NT2/D1 (cell line): ENCODE measurements around the gene MRFAP1L1.

Experiments used
- DNase-seq: peaks from one replicate; pipeline ENCODE4 v3.0.0-alpha.2; 2011; ENCODE audit warnings: low read depth, low spot score
- H3K27me3 ChIP-seq: 2 replicates; pipeline ENCODE4 v1.6.0; 2011; ENCODE audit warnings: mild to moderate bottlenecking; ENCODE audit not compliant: insufficient read length, insufficient read depth
- H3K36me3 ChIP-seq: 2 replicates; pipeline ENCODE4 v1.6.1; 2011; ENCODE audit warnings: mild to moderate bottlenecking, low read length, mixed read lengths; ENCODE audit not compliant: insufficient read depth, insufficient read length
- H3K4me1 ChIP-seq: 2 replicates; pipeline ENCODE4 v1.5.1; 2011; ENCODE audit not compliant: insufficient read depth, insufficient read length
- H3K4me3 ChIP-seq: 2 replicates; pipeline ENCODE4 v1.5.1; 2011; ENCODE audit warnings: low read depth; ENCODE audit not compliant: insufficient read length
- H3K9ac ChIP-seq: 2 replicates; pipeline ENCODE4 v1.6.0; 2011; ENCODE audit warnings: low read depth; ENCODE audit not compliant: insufficient read length
- H3K9me3 ChIP-seq: 2 replicates; pipeline ENCODE4 v1.5.1; 2011; ENCODE audit warnings: mild to moderate bottlenecking, low read length; ENCODE audit not compliant: insufficient read depth
- SUZ12 ChIP-seq: IDR thresholded peaks from 2 replicates; pipeline ENCODE4 v1.6.1; 2011; ENCODE audit not compliant: insufficient read length, insufficient read depth; ENCODE audit errors: extremely low read depth
- YY1 ChIP-seq: IDR thresholded peaks from 2 replicates; pipeline ENCODE4 v1.6.1; 2011; ENCODE audit not compliant: insufficient read length, insufficient read depth
- ZNF274 ChIP-seq: IDR thresholded peaks from 2 replicates; pipeline ENCODE4 v1.6.1; 2011; ENCODE audit warnings: mild to moderate bottlenecking, low read depth, low read length

MRFAP1L1 gene

GRCh38 chr4:6710996-6711395, 1.3 kb upstream of the MRFAP1L1 start:
- TF ChIP-seq SUZ12 (no peak), YY1 (no peak), ZNF274 (no peak)
- H3K4me3 ChIP-seq: no peak overlapping the region
- H3K9me3 ChIP-seq: peaks cover 11% of the 10 kb centered on the region; the same call in 1 of the 2 replicates
- no peak for DNase-seq
- H3K4me1 ChIP-seq: no peaks in the 10 kb centered on the region
- no peak overlapping the region for H3K9ac ChIP-seq
- H3K27me3 ChIP-seq: peaks cover 6% of the 10 kb centered on the region
- peaks cover 23% of the 10 kb centered on the region for H3K36me3 ChIP-seq

GRCh38 chr4:6710282-6710681, 617 bp upstream of the MRFAP1L1 start:
- Histone ChIP-seq H3K36me3 (peaks cover 25% of the 10 kb centered on the region), H3K9ac (peak overlapping the region; percentile 74), H3K4me1 (no peaks in the 10 kb centered on the region), H3K4me3 (peak overlapping the region; percentile 92), H3K9me3 (peaks cover 14% of the 10 kb centered on the region; the same call in 1 of the 2 replicates), H3K27me3 (peaks cover 6% of the 10 kb centered on the region)
- TF ChIP-seq YY1: no peak
- TF ChIP-seq ZNF274: no peak
- TF ChIP-seq SUZ12: no peak
- no peak for DNase-seq

GRCh38 chr4:6706173-6706572, 3.5 kb downstream of the MRFAP1L1 start:
- TF ChIP-seq SUZ12 (no peak), YY1 (no peak), ZNF274 (no peak)
- peaks cover 2% of the 10 kb centered on the region for H3K27me3 ChIP-seq
- H3K9ac ChIP-seq: no peak overlapping the region

GRCh38 chr4:6705646-6706045, 4.0 kb downstream of the MRFAP1L1 start:
- no peaks in the 10 kb centered on the region for H3K4me1 ChIP-seq
- H3K36me3 ChIP-seq: peaks cover 35% of the 10 kb centered on the region
- TF ChIP-seq SUZ12: no peak
- TF ChIP-seq ZNF274: no peak
- TF ChIP-seq YY1: no peak
- no peak for DNase-seq
- H3K27me3 ChIP-seq: no peaks in the 10 kb centered on the region
- no peak overlapping the region for H3K4me3 ChIP-seq
- H3K9me3 ChIP-seq: peaks cover 24% of the 10 kb centered on the region
- no peak overlapping the region for H3K9ac ChIP-seq

More at GRCh38 chr4:6706173-6706572, 3.5 kb downstream of the MRFAP1L1 start:
- Histone ChIP-seq H3K9me3 (peaks cover 24% of the 10 kb centered on the region), H3K4me1 (no peaks in the 10 kb centered on the region), H3K4me3 (no peak overlapping the region), H3K36me3 (peaks cover 35% of the 10 kb centered on the region)
- DNase-seq: no peak

GRCh38 chr4:6703786-6704185, 5.9 kb downstream of the MRFAP1L1 start:
- Histone ChIP-seq H3K27me3 (no peaks in the 10 kb centered on the region), H3K36me3 (peaks cover 35% of the 10 kb centered on the region), H3K9me3 (peaks cover 24% of the 10 kb centered on the region), H3K4me3 (no peak overlapping the region), H3K4me1 (no peaks in the 10 kb centered on the region), H3K9ac (no peak overlapping the region)
- TF ChIP-seq SUZ12 (no peak), YY1 (no peak), ZNF274 (no peak)
- DNase-seq: no peak

- Histone ChIP-seq H3K9me3 (peaks cover 24% of the 10 kb centered on the region), H3K27me3 (no peaks in the 10 kb centered on the region), H3K4me3 (no peak overlapping the region), H3K9ac (no peak overlapping the region), H3K4me1 (no peaks in the 10 kb centered on the region), H3K36me3 (peaks cover 30% of the 10 kb centered on the region)
- DNase-seq: no peak
- no peak for TF ChIP-seq ZNF274
- no peak for TF ChIP-seq SUZ12
- TF ChIP-seq YY1: no peak
Measured at GRCh38 chr4:6702761-6703160, 6.9 kb downstream of the MRFAP1L1 start.

GRCh38 chr4:6701371-6701770, 8.3 kb downstream of the MRFAP1L1 start:
- Histone ChIP-seq H3K9ac (no peak overlapping the region), H3K4me3 (no peak overlapping the region), H3K36me3 (peaks cover 17% of the 10 kb centered on the region), H3K27me3 (no peaks in the 10 kb centered on the region), H3K4me1 (no peaks in the 10 kb centered on the region), H3K9me3 (peaks cover 22% of the 10 kb centered on the region)
- no peak for TF ChIP-seq SUZ12
- TF ChIP-seq ZNF274: no peak
- no peak for TF ChIP-seq YY1
- peak; percentile 77 for DNase-seq

- H3K36me3 ChIP-seq: peaks cover 10% of the 10 kb centered on the region
- no peak overlapping the region for H3K9ac ChIP-seq
- peaks cover 15% of the 10 kb centered on the region for H3K9me3 ChIP-seq
- no peaks in the 10 kb centered on the region for H3K27me3 ChIP-seq
- H3K4me1 ChIP-seq: peaks cover 3% of the 10 kb centered on the region
- no peak for DNase-seq
- TF ChIP-seq YY1 (no peak), SUZ12 (no peak), ZNF274 (no peak)
- no peak overlapping the region for H3K4me3 ChIP-seq
Measured at GRCh38 chr4:6699903-6700302, 9.8 kb downstream of the MRFAP1L1 start.

GRCh38 chr4:6699388-6699787, 10.3 kb downstream of the MRFAP1L1 start:
- no peaks in the 10 kb centered on the region for H3K27me3 ChIP-seq
- peaks cover 10% of the 10 kb centered on the region for H3K36me3 ChIP-seq
- peaks cover 15% of the 10 kb centered on the region for H3K9me3 ChIP-seq
- DNase-seq: no peak
- no peak overlapping the region for H3K4me3 ChIP-seq
- no peak for TF ChIP-seq ZNF274
- TF ChIP-seq YY1: no peak
- TF ChIP-seq SUZ12: no peak
- peaks cover 6% of the 10 kb centered on the region for H3K4me1 ChIP-seq
- no peak overlapping the region for H3K9ac ChIP-seq
